DMS153 (cell line): ENCODE measurements around the gene PSPN.
A peak's percentile ranks its signal among the peaks of the same experiment; 100 is the strongest.
"Not testable (repeated sequence)": the region's sequence is repeated elsewhere in the genome, so short reads cannot be mapped to it uniquely, and the experiment has no call there.

Source experiments
- DNase-seq: peaks from one replicate; lab custom pipeline; 2025; lab: John Stamatoyannopoulos, UW

Gene PSPN

GRCh38 chr19:6402837-6403608, 27.3 kb upstream of the PSPN start:
- DNase-seq: no peak

GRCh38 chr19:6402058-6402457, 26.3 kb upstream of the PSPN start:
- DNase-seq: peak; percentile 9

- DNase-seq: not testable (repeated sequence)
Measured at GRCh38 chr19:6400062-6400944, 24.6 kb upstream of the PSPN start.

- DNase-seq: no peak
Measured at GRCh38 chr19:6396305-6396704, 20.6 kb upstream of the PSPN start.

GRCh38 chr19:6394831-6395230, 19.1 kb upstream of the PSPN start:
- DNase-seq: no peak

- DNase-seq: no peak
Measured at GRCh38 chr19:6393983-6394412, 18.3 kb upstream of the PSPN start.

- peak; percentile 90 for DNase-seq
Measured at GRCh38 chr19:6393074-6393982, 17.6 kb upstream of the PSPN start, which contains the start of gene GTF2F1. Gene GTF2F1 (minus strand): TSS chr19:6393164. CDS start chr19:6392995, 169 bp downstream.

GRCh38 chr19:6392221-6393073, 16.7 kb upstream of the PSPN start:
- no peak for DNase-seq

GRCh38 chr19:6387372-6387771, 11.6 kb upstream of the PSPN start:
- DNase-seq: no peak

GRCh38 chr19:6384381-6384780, 8.6 kb upstream of the PSPN start:
- no peak for DNase-seq

GRCh38 chr19:6383188-6383587, 7.5 kb upstream of the PSPN start:
- no peak for DNase-seq

- no peak for DNase-seq
Measured at GRCh38 chr19:6381030-6381750, 5.5 kb upstream of the PSPN start.

- no peak for DNase-seq
Measured at GRCh38 chr19:6379744-6380143, 4.0 kb upstream of the PSPN start.

- no peak for DNase-seq
Measured at GRCh38 chr19:6378486-6378885, 2.8 kb upstream of the PSPN start.

GRCh38 chr19:6378041-6378440, 2.3 kb upstream of the PSPN start:
- DNase-seq: no peak

- no peak for DNase-seq
Measured at GRCh38 chr19:6376512-6377190, 918 bp upstream of the PSPN start.

GRCh38 chr19:6374711-6375410, 872 bp downstream of the PSPN start:
- no peak for DNase-seq

GRCh38 chr19:6374161-6374709, 1.5 kb downstream of the PSPN start:
- no peak for DNase-seq

GRCh38 chr19:6373813-6374108, 2.0 kb downstream of the PSPN start:
- DNase-seq: no peak
